GM18505 (cell line): ENCODE measurements around the gene CHIT1.

Experiments used
- ATAC-seq: cut with Tn5 transposase; IDR thresholded peaks from one replicate; pipeline ENCODE4 v1.9.1; 2021; ENCODE audit not compliant: unreplicated experiment
- POLR2A ChIP-seq: IDR thresholded peaks from 4 replicates; pipeline ENCODE4 v1.6.1; 2011; ENCODE audit warnings: borderline replicate concordance; ENCODE audit not compliant: insufficient read depth, insufficient read length; ENCODE audit errors: extremely low read depth

The CHIT1 gene

GRCh38 chr1:203200916-203201315 is 28.6 kb downstream of the CHIT1 start:
- ATAC-seq = no peak
- no peak for TF ChIP-seq POLR2A

GRCh38 chr1:203199816-203200571 is 29.5 kb downstream of the CHIT1 start:
- no peak for ATAC-seq
- no peak for TF ChIP-seq POLR2A

- TF ChIP-seq POLR2A = no peak
- no peak for ATAC-seq
Observed at GRCh38 chr1:203199481-203199815, 30.0 kb downstream of the CHIT1 start.

- no peak for TF ChIP-seq POLR2A
- ATAC-seq = no peak
Observed at GRCh38 chr1:203199002-203199401, 30.5 kb downstream of the CHIT1 start.

GRCh38 chr1:203197625-203198024 is 31.8 kb downstream of the CHIT1 start:
- no peak for TF ChIP-seq POLR2A
- no peak for ATAC-seq

GRCh38 chr1:203196371-203196770 is 33.1 kb downstream of the CHIT1 start:
- ATAC-seq = no peak
- no peak for TF ChIP-seq POLR2A

GRCh38 chr1:203190949-203191348 is 38.5 kb downstream of the CHIT1 start:
- no peak for ATAC-seq
- no peak for TF ChIP-seq POLR2A

- no peak for TF ChIP-seq POLR2A
- ATAC-seq = no peak
Observed at GRCh38 chr1:203189951-203190352, 39.5 kb downstream of the CHIT1 start.

GRCh38 chr1:203188686-203189232 is 40.7 kb downstream of the CHIT1 start:
- ATAC-seq = no peak

GRCh38 chr1:203187689-203188264 is 41.7 kb downstream of the CHIT1 start:
- ATAC-seq = no peak
- TF ChIP-seq POLR2A = no peak

More at GRCh38 chr1:203188686-203189232, 40.7 kb downstream of the CHIT1 start:
- TF ChIP-seq POLR2A = no peak

- ATAC-seq = no peak
- TF ChIP-seq POLR2A = no peak
Observed at GRCh38 chr1:203187304-203187685, 42.2 kb downstream of the CHIT1 start.

- no peak for ATAC-seq
- TF ChIP-seq POLR2A = no peak
Observed at GRCh38 chr1:203186446-203187303, 42.8 kb downstream of the CHIT1 start, which contains the start of gene CHI3L1. CHI3L1 (minus strand) TSS chr1:203186704; CDS start chr1:203186623, 81 bp downstream.

GRCh38 chr1:203186091-203186445 is 43.4 kb downstream of the CHIT1 start:
- no peak for TF ChIP-seq POLR2A
- no peak for ATAC-seq
